Subcutaneous abdominal adipose tissue (tissue), 5 donors: ENCODE data around the gene VPS37C.

Experiments
- H3K27ac ChIP-seq: one replicate; pipeline ENCODE4 v1.7.0; 2013; ENCODE audit warnings: low read depth, mild to moderate bottlenecking, inconsistent platforms, low read length, moderate library complexity
- H3K27me3 ChIP-seq, 5 donors: one replicate each; pipeline ENCODE4 v1.7.0; 2013; ENCODE audit warnings: low read length in 5 of 5, inconsistent platforms in 1 of 5; ENCODE audit not compliant: control insufficient read depth in 5 of 5, insufficient read depth in 4 of 5
- H3K36me3 ChIP-seq, 5 donors: one replicate each; pipeline ENCODE4 v1.7.0; 2013; ENCODE audit warnings: low read length in 5 of 5; ENCODE audit not compliant: control insufficient read depth in 5 of 5, insufficient read depth in 5 of 5
- H3K4me1 ChIP-seq, 5 donors: one replicate each; pipeline ENCODE4 v1.7.0; 2013; ENCODE audit warnings: low read length in 5 of 5, mild to moderate bottlenecking in 3 of 5, moderate library complexity in 1 of 5; ENCODE audit not compliant: control insufficient read depth in 5 of 5, insufficient read depth in 5 of 5
- H3K4me3 ChIP-seq, 5 donors: one replicate each; pipeline ENCODE4 v1.7.0; 2013; ENCODE audit warnings: low read length in 5 of 5, low read depth in 1 of 5
- H3K9ac ChIP-seq, 5 donors: one replicate each; pipeline ENCODE4 v1.7.0; 2013; ENCODE audit warnings: low read length in 5 of 5, mild to moderate bottlenecking in 4 of 5, moderate library complexity in 3 of 5
- H3K9me3 ChIP-seq, 5 donors: one replicate each; pipeline ENCODE4 v1.7.0; 2013; ENCODE audit warnings: low read length in 5 of 5; ENCODE audit not compliant: control insufficient read depth in 5 of 5
- donor health status: healthy.
- donor health status: healthy.
- donor health status: healthy.
- donor health status: healthy.
- donor health status: healthy.

VPS37C gene

GRCh38 chr11:61129639-61130523 is 31.3 kb downstream of the VPS37C start:
- H3K4me3 ChIP-seq: peak overlapping the region in 2 of 5 donors; percentile 27 to 39
- H3K9ac ChIP-seq: peak overlapping the region in 1 of 5 donors; percentile 15
- H3K4me1 ChIP-seq: peaks cover 2 to 19% (median 18%) of the 10 kb centered on the region in 5 donors
- peaks cover 4 to 7% (median 7%) of the 10 kb centered on the region in 5 donors for H3K27me3 ChIP-seq
- no peak overlapping the region for H3K27ac ChIP-seq
- peaks cover 0 to 43% (median 34%) of the 10 kb centered on the region in 5 donors for H3K36me3 ChIP-seq
- no peaks in the 10 kb centered on the region for H3K9me3 ChIP-seq

- Histone ChIP-seq H3K4me3 (no peak overlapping the region), H3K9ac (no peak overlapping the region), H3K27me3 (peaks cover 4 to 11% (median 8%) of the 10 kb centered on the region in 5 donors), H3K4me1 (peaks cover 2 to 18% (median 13%) of the 10 kb centered on the region in 5 donors), H3K36me3 (peaks cover 0 to 35% (median 28%) of the 10 kb centered on the region in 5 donors), H3K27ac (no peak overlapping the region), H3K9me3 (no peaks in the 10 kb centered on the region)
Measured at GRCh38 chr11:61128947-61129638, 32.1 kb downstream of the VPS37C start.

GRCh38 chr11:61127991-61128390 is 33.2 kb downstream of the VPS37C start:
- H3K27ac ChIP-seq: no peak overlapping the region
- H3K36me3 ChIP-seq: peaks cover 0 to 24% (median 17%) of the 10 kb centered on the region in 5 donors
- H3K27me3 ChIP-seq: peaks cover 4 to 11% (median 8%) of the 10 kb centered on the region in 5 donors
- no peak overlapping the region for H3K4me3 ChIP-seq
- H3K4me1 ChIP-seq: peaks cover 2 to 18% (median 13%) of the 10 kb centered on the region in 5 donors
- H3K9ac ChIP-seq: no peak overlapping the region
- H3K9me3 ChIP-seq: no peaks in the 10 kb centered on the region

- Histone ChIP-seq H3K9ac (peak overlapping the region in 2 of 5 donors; percentile 8 to 19), H3K9me3 (no peaks in the 10 kb centered on the region), H3K4me1 (peaks cover 2 to 18% (median 13%) of the 10 kb centered on the region in 5 donors), H3K36me3 (peaks cover 0 to 9% (median 7%) of the 10 kb centered on the region in 5 donors), H3K4me3 (no peak overlapping the region), H3K27me3 (peaks cover 4 to 12% (median 9%) of the 10 kb centered on the region in 5 donors), H3K27ac (no peak overlapping the region)
Measured at GRCh38 chr11:61126256-61126655, 35.0 kb downstream of the VPS37C start.

- H3K27ac ChIP-seq: no peak overlapping the region
- peaks cover 4 to 17% (median 12%) of the 10 kb centered on the region in 5 donors for H3K27me3 ChIP-seq
- peaks cover 0 to 5% (median 4%) of the 10 kb centered on the region in 5 donors for H3K36me3 ChIP-seq
- H3K4me3 ChIP-seq: no peak overlapping the region
- H3K9ac ChIP-seq: no peak overlapping the region
- no peaks in the 10 kb centered on the region for H3K9me3 ChIP-seq
- peaks cover 4 to 18% (median 13%) of the 10 kb centered on the region in 5 donors for H3K4me1 ChIP-seq
Measured at GRCh38 chr11:61125310-61125684, 35.9 kb downstream of the VPS37C start.

GRCh38 chr11:61124574-61125309 is 36.5 kb downstream of the VPS37C start:
- H3K9ac ChIP-seq: no peak overlapping the region
- H3K27ac ChIP-seq: no peak overlapping the region
- H3K9me3 ChIP-seq: no peaks in the 10 kb centered on the region
- no peak overlapping the region for H3K4me3 ChIP-seq
- H3K36me3 ChIP-seq: peaks cover 0 to 5% (median 4%) of the 10 kb centered on the region in 5 donors
- peaks cover 4 to 17% (median 12%) of the 10 kb centered on the region in 5 donors for H3K27me3 ChIP-seq
- H3K4me1 ChIP-seq: peaks cover 2 to 12% (median 9%) of the 10 kb centered on the region in 5 donors

GRCh38 chr11:61123775-61124571 is 37.3 kb downstream of the VPS37C start:
- Histone ChIP-seq H3K27me3 (peaks cover 10 to 21% (median 14%) of the 10 kb centered on the region in 5 donors), H3K4me1 (peaks cover 0 to 9% (median 8%) of the 10 kb centered on the region in 5 donors), H3K9ac (no peak overlapping the region), H3K36me3 (peaks cover 0 to 5% (median 3%) of the 10 kb centered on the region in 5 donors), H3K9me3 (no peaks in the 10 kb centered on the region), H3K27ac (no peak overlapping the region), H3K4me3 (no peak overlapping the region)

- H3K27ac ChIP-seq: no peak overlapping the region
- H3K4me1 ChIP-seq: peaks cover 0 to 9% (median 8%) of the 10 kb centered on the region in 5 donors
- no peak overlapping the region for H3K9ac ChIP-seq
- H3K36me3 ChIP-seq: no peaks in the 10 kb centered on the region
- no peaks in the 10 kb centered on the region for H3K9me3 ChIP-seq
- peaks cover 19 to 28% (median 20%) of the 10 kb centered on the region in 5 donors for H3K27me3 ChIP-seq
- H3K4me3 ChIP-seq: no peak overlapping the region
Measured at GRCh38 chr11:61122761-61123160, 38.5 kb downstream of the VPS37C start.

GRCh38 chr11:61121917-61122316 is 39.3 kb downstream of the VPS37C start:
- no peaks in the 10 kb centered on the region for H3K36me3 ChIP-seq
- peaks cover 0 to 9% (median 8%) of the 10 kb centered on the region in 5 donors for H3K4me1 ChIP-seq
- H3K9me3 ChIP-seq: no peaks in the 10 kb centered on the region
- H3K9ac ChIP-seq: no peak overlapping the region
- peaks cover 20 to 28% (median 22%) of the 10 kb centered on the region in 5 donors for H3K27me3 ChIP-seq
- H3K27ac ChIP-seq: no peak overlapping the region
- no peak overlapping the region for H3K4me3 ChIP-seq
